HG02642 (cell line): ENCODE data around the gene SETD1A.

Experiments
- ATAC-seq: cut with Tn5 transposase; IDR thresholded peaks from one replicate; pipeline ENCODE4 v1.9.1; 2021; ENCODE audit warnings: mild to moderate bottlenecking; ENCODE audit not compliant: unreplicated experiment, poor library complexity

Gene SETD1A

GRCh38 chr16:30957456-30958174 is at the start of gene SETD1A:
Gene SETD1A (plus strand): TSS chr16:30957754. CDS start chr16:30958732, 978 bp downstream.
- ATAC-seq, result peak; percentile 74

GRCh38 chr16:30910427-30911029 is 47.0 kb upstream of the SETD1A start:
- ATAC-seq, result no peak

GRCh38 chr16:30912794-30913412 is 44.7 kb upstream of the SETD1A start:
- ATAC-seq, result no peak

GRCh38 chr16:30914830-30915229 is 42.7 kb upstream of the SETD1A start:
- ATAC-seq, result no peak

- no peak for ATAC-seq
Observed at GRCh38 chr16:30918614-30919013, 38.9 kb upstream of the SETD1A start.

- no peak for ATAC-seq
Observed at GRCh38 chr16:30920891-30921290, 36.7 kb upstream of the SETD1A start.

- ATAC-seq, result no peak
Observed at GRCh38 chr16:30921459-30921747, 36.2 kb upstream of the SETD1A start.

- ATAC-seq, result peak; percentile 1
Observed at GRCh38 chr16:30921748-30922419, 35.7 kb upstream of the SETD1A start.

GRCh38 chr16:30922420-30922959 is 35.1 kb upstream of the SETD1A start:
- peak; percentile 81 for ATAC-seq

GRCh38 chr16:30922960-30923535 is 34.5 kb upstream of the SETD1A start:
- ATAC-seq, result peak; percentile 65

- no peak for ATAC-seq
Observed at GRCh38 chr16:30923554-30924075, 33.9 kb upstream of the SETD1A start, which contains the start of gene FBXL19. Gene FBXL19 (plus strand): TSS chr16:30923572. CDS start chr16:30925755, 2,183 bp downstream.

GRCh38 chr16:30924076-30924912 is 33.3 kb upstream of the SETD1A start:
- ATAC-seq, result no peak

GRCh38 chr16:30924913-30925631 is 32.5 kb upstream of the SETD1A start:
- ATAC-seq, result no peak

GRCh38 chr16:30925632-30925987 is 31.9 kb upstream of the SETD1A start:
- ATAC-seq, result no peak

- ATAC-seq, result no peak
Observed at GRCh38 chr16:30925995-30926811, 31.4 kb upstream of the SETD1A start.

- no peak for ATAC-seq
Observed at GRCh38 chr16:30926937-30927788, 30.4 kb upstream of the SETD1A start.

- ATAC-seq, result no peak
Observed at GRCh38 chr16:30927789-30928378, 29.7 kb upstream of the SETD1A start.
